K562 (cell line): ENCODE results near the gene DUOXA2. TPM values are rescaled to one million over a fixed set of nuclear protein-coding genes. Genes with fewer than 3 reads are reported as not detected.
A peak's percentile ranks its signal among the peaks of the same experiment; 100 is the strongest.

Experiments
- CHD2 ChIP-seq: IDR thresholded peaks from 2 replicates; pipeline ENCODE4 v1.6.1; 2011; ENCODE audit warnings: low read depth, low read length
- EP300 ChIP-seq: IDR thresholded peaks from 2 replicates; pipeline ENCODE4 v1.6.1; 2012; ENCODE audit warnings: low read length, improper control_type of control experiment
- HDAC3 ChIP-seq: fragments of 450-650 bp; IDR thresholded peaks from 2 replicates; pipeline ENCODE4 v1.6.1; 2018; ENCODE audit warnings: borderline replicate concordance, mild to moderate bottlenecking, moderate library complexity; ENCODE audit not compliant: partially characterized antibody
- HMG20A ChIP-seq: fragments of 450-650 bp; formaldehyde crosslinking; conservative IDR thresholded peaks from 2 replicates; pipeline ENCODE4 v1.4.0; 2020; ENCODE audit warnings: mild to moderate bottlenecking, mixed read lengths
- HNRNPUL1 ChIP-seq: fragments of 200-400 bp; formaldehyde crosslinking; IDR thresholded peaks from 2 replicates; pipeline ENCODE4 v1.6.1; 2017; ENCODE audit warnings: low read length
- MECOM ChIP-seq: fragments of 250-450 bp; sonication (Bioruptor Pico); IDR thresholded peaks from 2 replicates; pipeline ENCODE4 v1.8.0; 2022; ENCODE audit warnings: inconsistent platforms
- MIER1 ChIP-seq: fragments of 450-650 bp; IDR thresholded peaks from 2 replicates; pipeline ENCODE4 v1.6.1; 2016; ENCODE audit warnings: antibody characterized with exemption, mild to moderate bottlenecking, low read depth
- NR2C2 ChIP-seq, 2 experiments: fragments of 200-800 bp in 1 of 2; sonication (Bioruptor generic) in 1 of 2; sonication (generic) in 1 of 2; formaldehyde crosslinking in 1 of 2; IDR thresholded peaks; 2 replicates each; pipeline versions ENCODE4 v1.6.1 to v1.8.0; 2016 to 2022; ENCODE audit warnings: mild to moderate bottlenecking in 1 of 2, missing compliant biosample characterization in 1 of 2, missing genetic modification characterization in 1 of 2, missing genetic modification reagents in 1 of 2
- PHF8 ChIP-seq: fragments of 200-600 bp; sonication (generic); IDR thresholded peaks from 2 replicates; pipeline ENCODE4 v1.6.1; 2012; ENCODE audit warnings: mixed run types, mild to moderate bottlenecking, inconsistent platforms, low read length, moderate library complexity, borderline replicate concordance
- POLR2AphosphoS2 ChIP-seq: IDR thresholded peaks from 2 replicates; pipeline ENCODE4 v1.6.1; 2012; ENCODE audit warnings: low read length, improper control_type of control experiment
- POLR3G ChIP-seq: IDR thresholded peaks from 2 replicates; pipeline ENCODE4 v1.6.1; 2011; ENCODE audit not compliant: insufficient read length, insufficient replicate concordance; ENCODE audit errors: extremely low read depth
- RERE ChIP-seq: sonication (generic); formaldehyde crosslinking; IDR thresholded peaks from 2 replicates; pipeline ENCODE4 v1.8.0; 2023; ENCODE audit warnings: missing genetic modification reagents, mild to moderate bottlenecking, borderline replicate concordance
- RFX5 ChIP-seq: IDR thresholded peaks from 2 replicates; pipeline ENCODE4 v1.6.1; 2011; ENCODE audit warnings: low read depth, mild to moderate bottlenecking, improper control_type of control experiment, low read length
- TCF15 ChIP-seq: fragments of 250-450 bp; sonication (Bioruptor Pico); IDR thresholded peaks from 2 replicates; pipeline ENCODE4 v1.8.0; 2022; ENCODE audit warnings: moderate library complexity, mild to moderate bottlenecking, inconsistent platforms
- TOE1 ChIP-seq, 2 experiments: fragments of 450-650 bp in 1 of 2; sonication (generic) in 1 of 2; formaldehyde crosslinking in 1 of 2; IDR thresholded peaks; 2 replicates each; pipeline versions ENCODE4 v1.7.1 to v1.8.0; 2016 to 2022; ENCODE audit warnings: borderline replicate concordance in 2 of 2, mild to moderate bottlenecking in 2 of 2, antibody characterized with exemption in 1 of 2, inconsistent platforms in 1 of 2, low read depth in 1 of 2, missing genetic modification reagents in 1 of 2, moderate library complexity in 1 of 2
- ZNF347 ChIP-seq: fragments of 450-650 bp; formaldehyde crosslinking; IDR thresholded peaks from 2 replicates; pipeline ENCODE4 v1.4.0; 2020; ENCODE audit warnings: low read depth, mild to moderate bottlenecking, moderate library complexity
- ZNF76 ChIP-seq: fragments of 250-450 bp; sonication (Bioruptor Pico); IDR thresholded peaks from 2 replicates; pipeline ENCODE4 v1.4.0; 2020; ENCODE audit warnings: mild to moderate bottlenecking, moderate library complexity, borderline replicate concordance
- polyA plus RNA-seq, 8 experiments: library from polyadenylated mRNA; depleted of rRNA in 4 of 8; stranded (reverse) in 5 of 8; unstranded in 3 of 8; fragments of >200 nt; fragmentation: Nextera tagmentation in 2 of 8; fragmentation: Illumina TruSeq in 1 of 8; extraction: Ambion mirVana in 2 of 8; extraction: Trizol in 1 of 8; gene quantifications; 2 replicates each; pipeline versions ENCODE4 v1.2.1 to v1.2.3, GENCODE V29; 2011 to 2014; ENCODE audit warnings: inconsistent platforms in 1 of 8, missing spikeins in 1 of 8
- total RNA-seq, 7 experiments: library from RNA; depleted of rRNA in 6 of 7; stranded (reverse); fragments of >200 nt in 6 of 7; fragmentation: Illumina TruSeq in 2 of 7; extraction: Trizol in 2 of 7; gene quantifications; 2 replicates each; pipeline versions ENCODE4 v1.2.1 to v1.2.3, GENCODE V29; 2011 to 2021; ENCODE audit warnings: low replicate concordance in 1 of 7
- TF ChIP-seq, protein P1 (sequence below): fragments of 250-450 bp; sonication (Bioruptor Pico); IDR thresholded peaks from 2 replicates; pipeline ENCODE4 v1.5.1; 2021; ENCODE audit warnings: mild to moderate bottlenecking

Gene DUOXA2
- total and polyA plus RNA-seq, 9 of the 15 experiments (the other 6 are each of a cell fraction or from before 2014, with no cell fraction given) = not detected

DNA sequence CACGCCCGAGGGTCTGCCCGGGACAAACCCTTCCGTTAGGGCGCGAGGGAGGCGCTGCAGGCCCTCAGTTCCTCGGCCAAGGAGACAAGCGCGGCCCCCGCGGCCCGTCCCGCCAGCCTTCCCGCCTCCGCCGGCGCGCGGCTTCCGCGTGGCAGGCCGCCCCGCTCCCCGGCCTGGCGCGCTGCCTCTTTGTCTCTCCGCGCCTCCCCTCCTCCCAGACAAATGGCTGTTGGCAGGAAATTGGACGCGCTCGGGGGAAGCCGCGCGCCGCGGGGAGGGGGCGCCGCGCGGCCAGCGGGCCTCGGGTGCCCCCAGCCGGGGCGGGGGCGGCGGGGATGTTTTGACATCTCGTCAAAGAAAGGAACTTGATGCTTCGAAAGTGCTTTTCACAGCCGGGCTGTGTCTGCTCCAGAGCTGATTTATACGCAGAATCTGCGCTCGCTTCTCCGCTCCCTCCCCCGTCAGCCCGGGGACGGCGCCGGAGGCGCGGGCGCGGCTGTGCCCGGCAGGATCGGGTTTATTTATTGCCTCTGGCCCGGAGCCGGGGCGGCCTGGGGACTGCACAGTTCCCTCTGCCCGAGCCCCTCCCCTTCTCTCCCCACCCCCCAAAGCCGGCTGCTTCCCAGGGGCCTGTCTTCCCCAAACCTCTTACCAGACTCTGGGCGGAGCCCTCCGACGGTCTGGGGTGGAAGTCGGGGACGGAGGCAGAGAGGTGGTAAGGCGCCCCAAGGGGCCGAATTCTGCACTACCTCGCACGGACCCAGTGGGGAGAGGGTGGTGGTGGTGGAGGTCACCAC is 52.9 kb downstream of the DUOXA2 start (continued):
- no peak for TF ChIP-seq HNRNPUL1
- no peak for TF ChIP-seq HMG20A (CRISPR knock-in tag)
- TF ChIP-seq PHF8 = peak; percentile 77
- TF ChIP-seq, protein P1, sequence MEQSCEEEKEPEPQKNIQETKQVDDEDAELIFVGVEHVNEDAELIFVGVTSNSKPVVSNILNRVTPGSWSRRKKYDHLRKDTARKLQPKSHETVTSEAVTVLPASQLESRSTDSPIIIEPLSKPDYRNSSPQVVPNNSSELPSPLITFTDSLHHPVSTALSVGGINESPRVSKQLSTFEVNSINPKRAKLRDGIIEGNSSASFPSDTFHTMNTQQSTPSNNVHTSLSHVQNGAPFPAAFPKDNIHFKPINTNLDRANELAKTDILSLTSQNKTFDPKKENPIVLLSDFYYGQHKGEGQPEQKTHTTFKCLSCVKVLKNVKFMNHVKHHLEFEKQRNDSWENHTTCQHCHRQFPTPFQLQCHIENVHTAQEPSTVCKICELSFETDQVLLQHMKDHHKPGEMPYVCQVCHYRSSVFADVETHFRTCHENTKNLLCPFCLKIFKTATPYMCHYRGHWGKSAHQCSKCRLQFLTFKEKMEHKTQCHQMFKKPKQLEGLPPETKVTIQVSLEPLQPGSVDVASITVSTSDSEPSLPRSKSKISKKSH (CRISPR knock-in tag) = no peak
- TF ChIP-seq EP300 = no peak
- TF ChIP-seq RFX5 = no peak
- TF ChIP-seq TCF15 (CRISPR knock-in tag) = no peak
- TF ChIP-seq RERE (CRISPR knock-in tag) = no peak
- TF ChIP-seq MIER1 = no peak
- no peak for TF ChIP-seq MECOM (CRISPR knock-in tag)
- TF ChIP-seq ZNF76 (CRISPR knock-in tag) = no peak
- TF ChIP-seq ZNF347 (CRISPR knock-in tag) = no peak
- no peak for TF ChIP-seq POLR3G
- no peak for TF ChIP-seq HDAC3
- 0 out of 2 replicates have a peak, but pooled peaks have one; percentile 30 for TF ChIP-seq NR2C2 (CRISPR knock-in tag; IDR thresholded peaks at IDR 0.05)
- TF ChIP-seq NR2C2 (tag; IDR thresholded peaks at IDR 0.05) = peak; percentile 82
- no peak for TF ChIP-seq TOE1 (IDR thresholded peaks at IDR 0.05; ENCODE audit: borderline replicate concordance)
- TF ChIP-seq TOE1 (CRISPR knock-in tag; IDR thresholded peaks at IDR 0.05; ENCODE audit: borderline replicate concordance, low read depth) = no peak
- no peak for TF ChIP-seq CHD2
- TF ChIP-seq POLR2AphosphoS2 = no peak
